Suppressor macrophage treated with lipopolysaccharide for 1 hour (primary cell): ENCODE data around the gene OR8D4.
"Not testable (repeated sequence)": the region's sequence is repeated elsewhere in the genome, so short reads cannot be mapped to it uniquely, and the experiment has no call there.

Experiments used
- DNase-seq, 3 donors: peaks; one replicate each; pipeline ENCODE4 v3.0.0-alpha.2; 2020 to 2022

Gene OR8D4

GRCh38 chr11:123901867-123902266 lies at the start of gene OR8D4:
Gene OR8D4 (plus strand): TSS chr11:123902167. CDS start chr11:123906432, 4,265 bp downstream.
- no peak for DNase-seq

GRCh38 chr11:123852321-123852720 lies 49.6 kb upstream of the OR8D4 start:
- DNase-seq = no peak

GRCh38 chr11:123853038-123853437 lies 48.9 kb upstream of the OR8D4 start:
- no peak for DNase-seq

GRCh38 chr11:123856444-123856843 lies 45.5 kb upstream of the OR8D4 start:
- no peak for DNase-seq

- no peak for DNase-seq
Observed at GRCh38 chr11:123859731-123860130, 42.2 kb upstream of the OR8D4 start.

GRCh38 chr11:123865293-123865692 lies 36.7 kb upstream of the OR8D4 start:
- not testable (repeated sequence) for DNase-seq

- DNase-seq = not testable (repeated sequence)
Observed at GRCh38 chr11:123867795-123868194, 34.2 kb upstream of the OR8D4 start.

- DNase-seq = no peak
Observed at GRCh38 chr11:123880912-123881311, 21.1 kb upstream of the OR8D4 start.

- DNase-seq = no peak
Observed at GRCh38 chr11:123885570-123885969, 16.4 kb upstream of the OR8D4 start, which contains the start of gene TMEM225. Gene TMEM225 (minus strand): TSS chr11:123885670. CDS start chr11:123885425, 245 bp downstream.

GRCh38 chr11:123892031-123892430 lies 9.9 kb upstream of the OR8D4 start:
- no peak for DNase-seq

- no peak for DNase-seq
Observed at GRCh38 chr11:123899792-123900191, 2.2 kb upstream of the OR8D4 start.

- no peak for DNase-seq
Observed at GRCh38 chr11:123903932-123904331, 2.0 kb downstream of the OR8D4 start.

- no peak for DNase-seq
Observed at GRCh38 chr11:123904932-123905331, 3.0 kb downstream of the OR8D4 start.

GRCh38 chr11:123905826-123906225 lies 3.9 kb downstream of the OR8D4 start:
- DNase-seq = no peak

- DNase-seq = no peak
Observed at GRCh38 chr11:123920943-123921342, 19.0 kb downstream of the OR8D4 start.

- DNase-seq = no peak
Observed at GRCh38 chr11:123924027-123924426, 22.1 kb downstream of the OR8D4 start.

- no peak for DNase-seq
Observed at GRCh38 chr11:123939317-123939716, 37.4 kb downstream of the OR8D4 start, which contains the start of gene OR4D5. Gene OR4D5 (plus strand): TSS chr11:123939617. CDS start chr11:123939617, 0 bp downstream.

GRCh38 chr11:123942413-123942812 lies 40.4 kb downstream of the OR8D4 start:
- no peak for DNase-seq

GRCh38 chr11:123943738-123944137 lies 41.8 kb downstream of the OR8D4 start, which contains the start of gene OR6T1:
Gene OR6T1 (minus strand): TSS chr11:123943838. CDS start chr11:123943838, 0 bp downstream.
- no peak for DNase-seq

GRCh38 chr11:123945132-123945531 lies 43.2 kb downstream of the OR8D4 start:
- no peak for DNase-seq

- no peak for DNase-seq
Observed at GRCh38 chr11:123956752-123957151, 54.8 kb downstream of the OR8D4 start.
